ENCODE measurements around the gene SLC9A8.

Gene SLC9A8

DNA sequence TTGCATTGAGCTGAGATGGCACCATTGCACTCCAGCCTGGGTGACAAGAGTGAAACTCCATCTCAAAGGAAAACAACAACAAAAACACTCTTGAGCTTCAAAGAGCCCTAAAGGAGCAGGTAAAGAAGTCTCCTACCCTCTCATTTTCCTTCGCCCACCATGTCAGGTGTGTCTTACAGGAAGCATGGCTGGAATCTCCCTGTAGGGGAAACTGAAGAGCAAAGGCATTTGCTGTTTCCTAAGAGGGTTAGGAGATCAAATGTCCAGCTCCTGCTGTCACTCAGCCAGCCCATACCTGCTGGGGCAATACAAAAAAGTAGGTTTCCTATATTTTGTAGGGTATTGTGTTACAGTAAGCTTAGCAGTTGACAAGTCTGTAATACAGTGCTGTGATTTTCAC, 59.4 kb downstream of the SLC9A8 start:
- Histone ChIP-seq H3K4me3 (ENCODE audit: low read depth in 1 of 2, low read length in 2 of 2) (no peak overlapping the region), H3K9ac (ENCODE audit: low read length) (no peak overlapping the region), H3K4me1 (ENCODE audit: insufficient read depth, low read length) (peaks cover 4% of the 10 kb centered on the region), H3K9me3 (ENCODE audit: low read length) (no peaks in the 10 kb centered on the region), H3K27me3 (ENCODE audit: control insufficient read depth in 1 of 2, insufficient read depth in 2 of 2, low read length in 2 of 2) (no peaks in the 10 kb centered on the region), H3K36me3 (ENCODE audit: insufficient read depth, low read length) (peaks cover 12% of the 10 kb centered on the region), H3K27ac (ENCODE audit: low read depth, low read length) (no peak overlapping the region)

DNA sequence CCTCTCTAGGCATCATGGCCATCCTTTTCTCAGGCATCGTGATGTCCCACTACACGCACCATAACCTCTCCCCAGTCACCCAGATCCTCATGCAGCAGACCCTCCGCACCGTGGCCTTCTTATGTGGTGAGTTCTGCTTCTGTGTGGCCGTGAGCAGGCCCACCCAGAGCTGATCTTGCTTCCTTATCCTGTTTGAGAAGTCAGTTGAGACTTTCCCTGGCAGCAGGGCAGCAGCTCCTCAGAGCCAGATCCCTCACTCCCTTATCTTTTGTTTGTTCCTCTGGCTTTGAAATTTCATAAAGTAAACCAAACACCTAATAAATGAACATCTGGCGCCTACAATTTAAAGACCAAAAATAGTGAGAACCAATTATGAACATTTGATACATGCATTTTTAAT, 62.1 kb downstream of the SLC9A8 start:
- no peaks in the 10 kb centered on the region for H3K27me3 ChIP-seq (ENCODE audit: control insufficient read depth in 1 of 2, insufficient read depth in 2 of 2, low read length in 2 of 2)
- H3K36me3 ChIP-seq (ENCODE audit: insufficient read depth, low read length), result no peaks in the 10 kb centered on the region
- H3K4me1 ChIP-seq (ENCODE audit: insufficient read depth, low read length), result peaks cover 11% of the 10 kb centered on the region
- no peak overlapping the region for H3K9ac ChIP-seq (ENCODE audit: low read length)
- no peak overlapping the region for H3K27ac ChIP-seq (ENCODE audit: low read depth, low read length)
- no peaks in the 10 kb centered on the region for H3K9me3 ChIP-seq (ENCODE audit: low read length)
- no peak overlapping the region for H3K4me3 ChIP-seq (ENCODE audit: low read depth in 1 of 2, low read length in 2 of 2)

DNA sequence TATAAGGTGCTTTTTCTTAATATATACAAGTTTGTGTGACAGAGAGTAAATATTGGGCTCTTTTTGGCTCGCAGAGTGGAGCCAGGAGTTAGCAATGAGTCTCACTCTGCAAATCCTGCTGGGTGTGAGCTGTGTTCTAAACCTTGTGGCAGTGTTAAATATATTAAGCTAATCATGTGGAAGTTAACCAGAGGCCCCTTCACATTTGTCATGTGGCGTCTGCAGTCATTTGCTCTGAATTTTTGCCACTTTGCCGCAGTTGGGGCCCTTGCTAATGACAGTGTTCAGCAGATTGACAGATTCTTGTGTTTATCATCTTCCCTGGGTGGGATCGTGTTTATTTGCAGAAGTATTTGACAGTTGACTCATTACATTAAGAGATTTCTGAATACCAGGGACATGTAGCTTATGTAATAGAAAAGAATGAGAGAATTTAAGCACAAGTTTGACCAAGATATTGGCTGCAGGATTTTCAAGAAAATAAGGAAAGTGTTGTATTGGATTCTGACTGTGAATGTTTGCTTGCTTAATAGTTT, 64.8 kb downstream of the SLC9A8 start:
- Histone ChIP-seq H3K9me3 (ENCODE audit: low read length) (no peaks in the 10 kb centered on the region), H3K27ac (ENCODE audit: low read depth, low read length) (no peak overlapping the region), H3K4me3 (ENCODE audit: low read depth in 1 of 2, low read length in 2 of 2) (no peak overlapping the region), H3K27me3 (ENCODE audit: control insufficient read depth in 1 of 2, insufficient read depth in 2 of 2, low read length in 2 of 2) (no peaks in the 10 kb centered on the region), H3K9ac (ENCODE audit: low read length) (no peak overlapping the region), H3K4me1 (ENCODE audit: insufficient read depth, low read length) (peaks cover 11% of the 10 kb centered on the region), H3K36me3 (ENCODE audit: insufficient read depth, low read length) (peaks cover 8% of the 10 kb centered on the region)

DNA sequence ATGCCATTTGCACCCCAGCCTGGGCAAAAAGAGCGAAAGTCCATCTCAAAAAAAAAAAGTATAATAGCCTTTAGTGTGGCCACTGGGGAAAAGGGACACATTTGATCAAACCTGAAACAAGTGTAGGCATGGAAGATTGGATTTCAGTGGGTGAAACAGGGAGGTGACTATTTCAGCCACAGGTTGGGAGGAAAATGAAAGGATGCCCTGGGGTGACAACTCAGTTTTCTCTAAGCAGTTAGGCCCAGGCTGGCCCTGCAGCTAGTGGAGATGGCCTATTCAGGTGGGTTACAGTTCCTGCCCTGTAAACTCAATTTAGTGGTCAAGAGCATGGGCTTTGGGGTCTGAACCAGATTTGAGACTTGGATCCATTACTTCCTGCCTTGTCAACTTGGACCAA, 66.3 kb downstream of the SLC9A8 start:
- H3K36me3 ChIP-seq (ENCODE audit: insufficient read depth, low read length), result peaks cover 18% of the 10 kb centered on the region
- H3K9me3 ChIP-seq (ENCODE audit: low read length), result no peaks in the 10 kb centered on the region

DNA sequence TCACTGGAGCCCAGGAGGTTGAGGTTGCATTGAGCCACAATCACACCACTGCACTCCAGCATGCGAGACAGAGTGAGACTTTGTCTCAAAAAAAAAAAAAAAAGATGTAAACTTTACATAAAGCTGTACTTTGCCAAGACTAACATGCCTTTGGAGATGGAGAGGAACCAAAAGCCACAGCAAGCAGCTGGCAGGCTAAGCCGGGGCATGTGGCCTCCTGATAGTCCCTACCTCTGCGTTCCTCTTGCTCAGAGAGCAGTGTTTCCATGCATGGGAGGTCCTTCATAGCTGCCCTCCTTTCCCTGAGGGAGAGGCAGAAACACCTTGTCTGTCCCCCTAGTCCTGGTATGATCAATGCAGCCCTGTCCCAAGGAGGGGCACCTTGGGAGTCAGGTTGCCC, 67.5 kb downstream of the SLC9A8 start:
- peaks cover 11% of the 10 kb centered on the region for H3K4me1 ChIP-seq (ENCODE audit: insufficient read depth, low read length)
- H3K27ac ChIP-seq (ENCODE audit: low read depth, low read length), result no peak overlapping the region
- no peaks in the 10 kb centered on the region for H3K27me3 ChIP-seq (ENCODE audit: control insufficient read depth in 1 of 2, insufficient read depth in 2 of 2, low read length in 2 of 2)
- no peak overlapping the region for H3K9ac ChIP-seq (ENCODE audit: low read length)
- no peaks in the 10 kb centered on the region for H3K9me3 ChIP-seq (ENCODE audit: low read length)
- no peak overlapping the region for H3K4me3 ChIP-seq (ENCODE audit: low read depth in 1 of 2, low read length in 2 of 2)
- peaks cover 30% of the 10 kb centered on the region for H3K36me3 ChIP-seq (ENCODE audit: insufficient read depth, low read length)

More for the DNA sequence above, 66.3 kb downstream of the SLC9A8 start:
- no peak overlapping the region for H3K4me3 ChIP-seq (ENCODE audit: low read depth in 1 of 2, low read length in 2 of 2)
- H3K27ac ChIP-seq (ENCODE audit: low read depth, low read length), result no peak overlapping the region
- no peak overlapping the region for H3K9ac ChIP-seq (ENCODE audit: low read length)
- H3K4me1 ChIP-seq (ENCODE audit: insufficient read depth, low read length), result peaks cover 11% of the 10 kb centered on the region
- H3K27me3 ChIP-seq (ENCODE audit: control insufficient read depth in 1 of 2, insufficient read depth in 2 of 2, low read length in 2 of 2), result no peaks in the 10 kb centered on the region

DNA sequence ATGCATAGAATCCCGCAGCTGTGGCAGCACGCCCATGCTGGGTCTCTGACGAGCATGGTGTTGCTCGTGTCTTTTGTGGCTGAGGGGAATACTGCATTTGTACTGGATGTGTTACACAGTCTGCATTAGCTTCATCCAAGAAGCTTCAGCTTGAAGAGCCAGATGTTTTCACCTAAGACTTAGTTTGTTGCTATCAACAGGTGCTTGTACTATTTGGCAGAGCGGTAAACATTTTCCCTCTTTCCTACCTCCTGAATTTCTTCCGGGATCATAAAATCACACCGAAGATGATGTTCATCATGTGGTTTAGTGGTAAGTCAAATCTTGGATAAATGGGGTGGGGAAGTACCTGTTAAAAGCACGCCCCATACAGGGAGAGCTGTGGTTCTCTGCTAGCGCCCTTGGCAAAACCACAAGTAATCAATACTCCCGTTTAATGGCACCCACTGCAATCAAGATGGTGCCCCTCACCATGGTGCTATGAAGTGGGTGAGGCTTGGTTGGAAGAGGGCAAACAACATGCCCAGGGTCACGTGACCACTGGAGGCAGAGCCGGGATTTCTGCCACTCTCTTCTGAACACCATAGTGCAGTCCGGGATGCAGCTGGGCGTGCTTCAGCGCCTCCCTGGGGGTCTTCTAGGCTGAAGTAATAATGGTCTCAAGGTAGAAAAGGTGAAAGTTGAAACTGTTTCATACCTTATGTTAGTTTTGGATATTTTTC, 68.3 kb downstream of the SLC9A8 start:
- no peak overlapping the region for H3K9ac ChIP-seq (ENCODE audit: low read length)
- H3K9me3 ChIP-seq (ENCODE audit: low read length), result no peaks in the 10 kb centered on the region
- no peak overlapping the region for H3K4me3 ChIP-seq (ENCODE audit: low read depth in 1 of 2, low read length in 2 of 2)
- peaks cover 11% of the 10 kb centered on the region for H3K4me1 ChIP-seq (ENCODE audit: insufficient read depth, low read length)
- H3K36me3 ChIP-seq (ENCODE audit: insufficient read depth, low read length), result peaks cover 35% of the 10 kb centered on the region
- no peak overlapping the region for H3K27ac ChIP-seq (ENCODE audit: low read depth, low read length)
- H3K27me3 ChIP-seq (ENCODE audit: control insufficient read depth in 1 of 2, insufficient read depth in 2 of 2, low read length in 2 of 2), result no peaks in the 10 kb centered on the region

DNA sequence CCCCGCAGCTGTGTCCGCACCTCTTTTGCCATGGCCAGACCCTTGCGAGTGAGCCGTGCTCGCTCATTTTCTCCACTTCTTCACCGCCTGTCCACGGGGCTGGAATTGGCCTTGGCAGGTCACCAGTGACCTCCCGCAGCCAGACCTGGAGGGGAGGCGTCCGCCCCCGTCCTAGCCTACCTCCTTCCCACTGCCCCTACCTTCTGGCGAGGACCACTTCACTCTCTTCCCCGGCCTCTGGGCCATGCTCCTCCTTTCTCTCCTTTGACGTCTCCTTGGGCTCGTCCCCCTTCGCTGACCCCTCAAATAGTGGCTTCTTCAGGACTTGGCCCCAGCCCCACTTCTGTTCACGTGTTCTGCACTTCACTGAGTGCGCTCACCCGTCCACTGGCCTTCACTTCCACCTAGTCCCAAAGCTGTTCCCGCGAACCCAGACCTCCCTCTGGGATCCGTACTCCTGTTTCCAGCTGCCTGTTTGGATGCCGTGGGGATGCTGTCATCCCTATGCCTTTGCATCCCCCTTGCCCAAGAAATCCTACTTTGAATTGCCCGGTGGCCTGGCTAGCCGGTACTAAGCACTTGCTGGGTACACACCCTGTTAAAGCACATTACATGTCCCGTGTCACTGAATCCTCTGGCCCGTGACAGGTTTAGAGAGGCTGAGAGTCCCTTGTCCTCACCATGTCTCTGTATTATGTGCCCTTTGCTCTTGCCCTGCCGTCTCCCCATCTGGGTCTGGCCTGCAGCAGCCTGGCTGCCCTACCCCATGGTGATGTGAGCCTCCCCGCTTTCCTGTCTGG, 69.7 kb downstream of the SLC9A8 start:
- no peak overlapping the region for H3K4me3 ChIP-seq (ENCODE audit: low read depth in 1 of 2, low read length in 2 of 2)
- H3K4me1 ChIP-seq (ENCODE audit: insufficient read depth, low read length), result peaks cover 7% of the 10 kb centered on the region
- no peaks in the 10 kb centered on the region for H3K9me3 ChIP-seq (ENCODE audit: low read length)
- no peak overlapping the region for H3K27ac ChIP-seq (ENCODE audit: low read depth, low read length)
- no peak overlapping the region for H3K9ac ChIP-seq (ENCODE audit: low read length)
- peaks cover 35% of the 10 kb centered on the region for H3K36me3 ChIP-seq (ENCODE audit: insufficient read depth, low read length)
- no peaks in the 10 kb centered on the region for H3K27me3 ChIP-seq (ENCODE audit: control insufficient read depth in 1 of 2, insufficient read depth in 2 of 2, low read length in 2 of 2)

DNA sequence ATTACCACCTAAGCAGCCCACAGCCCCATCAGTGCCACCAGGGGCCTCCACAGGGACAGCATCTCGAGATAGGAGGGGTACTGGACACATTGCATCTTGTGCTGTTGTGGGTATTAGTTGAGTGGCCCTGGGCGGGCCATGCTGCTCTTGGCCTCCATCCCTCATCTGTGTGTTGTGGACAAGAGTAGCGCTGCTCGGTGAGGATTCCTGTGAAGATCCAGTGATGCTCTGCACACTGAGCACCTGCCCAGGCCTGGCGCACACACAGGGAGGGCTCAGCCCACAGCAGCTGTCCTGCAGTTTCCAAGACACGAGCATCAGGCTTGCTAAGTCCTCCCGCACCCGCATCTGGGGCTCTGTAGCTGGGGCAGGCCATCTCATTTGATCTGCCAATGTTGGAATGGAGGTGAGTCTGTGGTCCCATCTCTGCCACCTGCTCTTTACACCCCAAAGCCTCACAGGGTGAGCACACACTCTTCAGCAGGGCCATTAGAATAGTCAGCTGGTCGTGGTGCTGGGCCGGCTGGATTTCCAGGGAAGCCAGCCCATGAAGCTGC, 70.7 kb downstream of the SLC9A8 start:
- Histone ChIP-seq H3K9ac (ENCODE audit: low read length) (no peak overlapping the region), H3K36me3 (ENCODE audit: insufficient read depth, low read length) (peaks cover 35% of the 10 kb centered on the region), H3K4me1 (ENCODE audit: insufficient read depth, low read length) (peaks cover 9% of the 10 kb centered on the region), H3K4me3 (ENCODE audit: low read depth in 1 of 2, low read length in 2 of 2) (no peak overlapping the region), H3K9me3 (ENCODE audit: low read length) (no peaks in the 10 kb centered on the region), H3K27ac (ENCODE audit: low read depth, low read length) (no peak overlapping the region), H3K27me3 (ENCODE audit: control insufficient read depth in 1 of 2, insufficient read depth in 2 of 2, low read length in 2 of 2) (no peaks in the 10 kb centered on the region)

DNA sequence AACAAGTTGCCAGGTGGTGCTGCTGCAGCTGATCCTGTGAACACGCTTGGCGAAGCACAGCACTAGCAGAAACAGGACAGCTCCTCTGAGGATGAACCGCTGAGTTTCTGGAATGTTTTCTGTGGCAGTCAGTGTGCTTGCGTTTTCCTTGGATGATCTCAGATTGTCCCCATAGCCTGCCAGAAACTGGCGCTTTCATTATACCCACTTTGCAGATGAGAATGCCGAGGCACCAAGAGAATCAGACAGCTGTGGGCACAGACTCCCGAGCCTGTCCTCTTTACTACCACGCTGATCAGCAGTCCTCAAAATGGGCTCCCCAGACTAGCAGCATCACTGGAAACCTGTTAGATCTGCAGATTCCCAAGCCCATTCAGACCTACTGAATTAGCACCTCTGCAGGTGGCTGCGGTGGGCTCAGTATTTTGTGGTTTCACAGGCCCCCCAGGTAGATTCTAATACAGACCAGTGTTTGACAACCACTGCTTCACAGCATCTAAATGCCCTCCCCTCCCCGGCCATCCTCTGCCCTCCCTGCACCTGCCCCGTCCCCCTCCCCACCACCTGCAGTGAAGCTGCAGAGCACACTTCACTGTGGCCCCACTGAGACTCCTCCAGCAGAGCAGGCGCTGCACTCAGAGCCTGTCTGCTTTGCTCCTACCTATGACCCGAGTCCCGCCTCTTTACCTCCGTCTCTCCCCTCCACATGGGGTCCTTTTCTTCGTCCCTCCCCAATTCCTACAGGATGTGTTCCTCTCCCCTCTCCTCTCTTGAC, 73.1 kb downstream of the SLC9A8 start:
- Histone ChIP-seq H3K4me1 (ENCODE audit: insufficient read depth, low read length) (peaks cover 10% of the 10 kb centered on the region), H3K9me3 (ENCODE audit: low read length) (no peaks in the 10 kb centered on the region), H3K4me3 (ENCODE audit: low read depth in 1 of 2, low read length in 2 of 2) (no peak overlapping the region), H3K9ac (ENCODE audit: low read length) (no peak overlapping the region), H3K36me3 (ENCODE audit: insufficient read depth, low read length) (peaks cover 31% of the 10 kb centered on the region), H3K27me3 (ENCODE audit: control insufficient read depth in 1 of 2, insufficient read depth in 2 of 2, low read length in 2 of 2) (no peaks in the 10 kb centered on the region), H3K27ac (ENCODE audit: low read depth, low read length) (no peak overlapping the region)

DNA sequence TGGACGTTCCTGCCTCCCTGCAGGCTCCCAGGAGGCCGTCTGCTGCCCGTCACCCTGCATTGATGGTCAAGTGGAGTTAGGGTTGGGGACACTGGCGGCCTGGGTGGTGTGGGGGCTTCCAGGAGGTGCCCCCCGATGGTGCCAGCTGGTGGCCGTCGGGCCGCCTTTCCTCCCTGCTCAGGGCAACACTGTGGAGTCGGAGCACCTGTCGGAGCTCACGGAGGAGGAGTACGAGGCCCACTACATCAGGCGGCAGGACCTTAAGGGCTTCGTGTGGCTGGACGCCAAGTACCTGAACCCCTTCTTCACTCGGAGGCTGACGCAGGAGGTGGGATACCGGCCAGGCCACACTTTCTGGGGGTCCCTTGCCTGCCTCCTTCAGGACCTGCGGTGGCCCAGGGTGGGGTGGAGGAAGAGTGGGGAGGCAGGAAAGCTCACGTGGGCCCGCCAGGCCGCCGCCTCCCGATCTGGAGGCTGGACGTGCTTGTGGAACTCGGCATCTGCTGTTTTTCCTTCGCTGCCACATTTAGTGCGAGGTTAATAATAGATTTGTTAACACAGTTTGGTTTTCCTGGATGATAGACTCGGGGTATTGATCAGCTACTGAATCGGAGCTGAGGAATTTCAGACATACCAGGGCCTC, 74.1 kb downstream of the SLC9A8 start:
- peaks cover 10% of the 10 kb centered on the region for H3K4me1 ChIP-seq (ENCODE audit: insufficient read depth, low read length)
- H3K27ac ChIP-seq (ENCODE audit: low read depth, low read length), result no peak overlapping the region
- H3K9me3 ChIP-seq (ENCODE audit: low read length), result no peaks in the 10 kb centered on the region
- H3K36me3 ChIP-seq (ENCODE audit: insufficient read depth, low read length), result peaks cover 27% of the 10 kb centered on the region
- H3K4me3 ChIP-seq (ENCODE audit: low read depth in 1 of 2, low read length in 2 of 2), result no peak overlapping the region
- no peaks in the 10 kb centered on the region for H3K27me3 ChIP-seq (ENCODE audit: control insufficient read depth in 1 of 2, insufficient read depth in 2 of 2, low read length in 2 of 2)
- no peak overlapping the region for H3K9ac ChIP-seq (ENCODE audit: low read length)
